ENCODE results near the gene INSYN2B.

DNA sequence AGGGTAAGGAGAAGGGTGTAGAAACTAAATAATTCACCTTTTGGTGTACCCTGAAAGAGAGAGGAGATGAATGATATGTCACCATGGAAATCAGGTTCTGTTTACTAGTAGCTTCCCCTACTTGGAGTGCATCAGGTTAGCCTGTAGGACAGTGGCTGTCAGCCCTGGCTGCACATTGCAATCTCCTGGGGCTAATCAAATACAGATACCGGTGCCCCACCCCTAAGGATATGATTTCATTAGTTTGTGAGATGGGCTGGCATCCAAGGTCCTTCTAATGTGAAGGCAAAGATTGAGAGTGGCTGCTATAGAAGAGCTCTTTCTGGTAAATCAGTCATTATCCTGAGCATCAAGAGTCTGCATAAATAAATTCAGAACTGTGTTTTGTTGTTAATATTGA is 47.2 kb downstream of the INSYN2B start:
- TF ChIP-seq, protein P1, sequence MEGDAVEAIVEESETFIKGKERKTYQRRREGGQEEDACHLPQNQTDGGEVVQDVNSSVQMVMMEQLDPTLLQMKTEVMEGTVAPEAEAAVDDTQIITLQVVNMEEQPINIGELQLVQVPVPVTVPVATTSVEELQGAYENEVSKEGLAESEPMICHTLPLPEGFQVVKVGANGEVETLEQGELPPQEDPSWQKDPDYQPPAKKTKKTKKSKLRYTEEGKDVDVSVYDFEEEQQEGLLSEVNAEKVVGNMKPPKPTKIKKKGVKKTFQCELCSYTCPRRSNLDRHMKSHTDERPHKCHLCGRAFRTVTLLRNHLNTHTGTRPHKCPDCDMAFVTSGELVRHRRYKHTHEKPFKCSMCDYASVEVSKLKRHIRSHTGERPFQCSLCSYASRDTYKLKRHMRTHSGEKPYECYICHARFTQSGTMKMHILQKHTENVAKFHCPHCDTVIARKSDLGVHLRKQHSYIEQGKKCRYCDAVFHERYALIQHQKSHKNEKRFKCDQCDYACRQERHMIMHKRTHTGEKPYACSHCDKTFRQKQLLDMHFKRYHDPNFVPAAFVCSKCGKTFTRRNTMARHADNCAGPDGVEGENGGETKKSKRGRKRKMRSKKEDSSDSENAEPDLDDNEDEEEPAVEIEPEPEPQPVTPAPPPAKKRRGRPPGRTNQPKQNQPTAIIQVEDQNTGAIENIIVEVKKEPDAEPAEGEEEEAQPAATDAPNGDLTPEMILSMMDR (IDR thresholded peaks at IDR 0.05; ENCODE audit: low read length), result no peak
- TF ChIP-seq EZH2phosphoT487 (IDR thresholded peaks at IDR 0.05; ENCODE audit: low read length) (no peak), EZH2 (optimal IDR thresholded peaks at IDR 0.05; ENCODE audit: low read depth, low read length) (no peak)
